ACHN (cell line): ENCODE measurements around the gene C2orf76.

Experiments used
- DNase-seq: peaks from one replicate; pipeline ENCODE4 v3.0.0-alpha.2; 2015
- in situ Hi-C: cut with HindIII; loops from 2 replicates; pipeline ENCODE4 v1.10.0; 2017; ENCODE audit warnings: low sequenced_read_pairs, low pct_ligation_motif_present, low pct_unique_long_range_greater_than_20kb

Gene C2orf76

DNA sequence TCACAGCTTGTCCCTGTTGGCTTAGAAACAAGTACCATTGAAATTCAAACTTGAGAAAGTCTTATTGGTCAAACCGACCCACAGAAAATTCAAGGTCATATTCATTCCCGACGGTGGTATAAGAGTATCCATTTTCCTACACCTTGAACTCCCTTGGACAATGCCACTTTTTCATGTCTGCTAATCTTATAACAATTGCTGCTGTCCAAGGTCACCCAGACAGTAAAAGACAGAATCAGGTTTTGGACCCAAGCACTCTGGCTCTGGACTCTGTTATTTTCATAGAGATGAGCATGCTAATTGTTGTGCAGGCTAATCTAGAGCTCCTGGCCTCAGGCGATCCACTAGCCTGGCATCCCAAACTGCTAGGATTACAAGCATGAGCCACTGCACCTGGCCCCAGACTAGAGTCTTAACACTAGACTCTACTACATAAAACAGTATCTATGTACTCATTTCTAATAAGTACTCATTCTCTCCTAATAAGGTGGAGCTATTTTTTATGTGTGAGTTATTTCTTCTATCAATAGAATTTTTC is 57.8 kb downstream of the C2orf76 start:
- DNase-seq, result no peak
- in situ Hi-C loops, result no loop called here

DNA sequence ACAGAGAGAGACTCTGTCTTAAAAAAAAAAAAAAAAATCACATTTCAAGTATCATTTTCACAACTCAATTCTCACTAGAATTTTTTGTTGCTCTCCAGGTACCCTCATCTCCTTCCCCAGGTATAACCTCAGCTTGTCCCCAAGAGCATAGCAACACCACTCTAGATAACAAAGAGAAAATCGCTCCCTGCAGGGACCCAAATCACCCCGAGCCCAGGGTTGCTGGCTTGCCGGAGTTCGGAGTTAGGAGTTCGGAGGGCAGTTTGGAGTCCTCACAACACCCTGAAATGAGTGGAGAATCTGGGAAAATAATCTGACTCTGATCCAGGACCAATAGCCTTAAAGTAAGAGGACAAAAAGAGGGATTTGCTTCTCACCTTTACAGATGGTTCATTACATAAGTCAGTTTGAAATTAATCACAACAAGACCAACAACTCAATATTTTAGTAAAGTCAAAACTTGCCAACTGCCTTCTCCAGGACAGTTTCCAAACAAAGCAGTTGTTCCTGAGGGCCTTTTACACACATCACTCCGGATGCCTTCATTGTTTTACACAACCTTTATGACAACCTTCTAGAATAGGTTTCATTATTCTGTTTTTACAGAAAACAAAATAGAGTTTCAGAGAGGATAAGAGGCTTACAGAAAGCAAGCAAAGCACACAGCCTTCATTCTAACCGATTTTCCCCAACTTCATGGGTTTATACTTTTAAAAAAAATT is 59.1 kb downstream of the C2orf76 start:
- in situ Hi-C loops, result no loop called here

DNA sequence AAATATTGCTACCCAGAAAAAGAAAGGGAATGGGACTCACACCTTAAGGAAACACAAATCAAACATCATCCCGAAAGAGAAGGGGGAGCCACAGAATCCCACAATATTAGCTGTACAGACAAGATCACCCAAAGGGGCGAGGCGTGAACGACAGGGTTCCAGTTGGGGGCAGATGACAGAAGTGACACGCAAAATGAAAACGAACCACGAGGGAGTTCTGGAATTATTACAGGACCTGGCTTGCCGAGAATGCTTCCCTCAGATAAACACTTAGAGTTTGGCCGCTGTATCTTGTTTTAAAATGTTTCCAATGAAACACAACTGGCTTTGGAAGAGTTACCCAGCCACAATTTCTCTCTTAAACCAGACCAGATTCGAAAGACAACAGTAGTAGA is 60.4 kb downstream of the C2orf76 start:
- no peak for DNase-seq
- in situ Hi-C loops, result no loop called here

More for the DNA sequence above, 59.1 kb downstream of the C2orf76 start:
- DNase-seq, result no peak

DNA sequence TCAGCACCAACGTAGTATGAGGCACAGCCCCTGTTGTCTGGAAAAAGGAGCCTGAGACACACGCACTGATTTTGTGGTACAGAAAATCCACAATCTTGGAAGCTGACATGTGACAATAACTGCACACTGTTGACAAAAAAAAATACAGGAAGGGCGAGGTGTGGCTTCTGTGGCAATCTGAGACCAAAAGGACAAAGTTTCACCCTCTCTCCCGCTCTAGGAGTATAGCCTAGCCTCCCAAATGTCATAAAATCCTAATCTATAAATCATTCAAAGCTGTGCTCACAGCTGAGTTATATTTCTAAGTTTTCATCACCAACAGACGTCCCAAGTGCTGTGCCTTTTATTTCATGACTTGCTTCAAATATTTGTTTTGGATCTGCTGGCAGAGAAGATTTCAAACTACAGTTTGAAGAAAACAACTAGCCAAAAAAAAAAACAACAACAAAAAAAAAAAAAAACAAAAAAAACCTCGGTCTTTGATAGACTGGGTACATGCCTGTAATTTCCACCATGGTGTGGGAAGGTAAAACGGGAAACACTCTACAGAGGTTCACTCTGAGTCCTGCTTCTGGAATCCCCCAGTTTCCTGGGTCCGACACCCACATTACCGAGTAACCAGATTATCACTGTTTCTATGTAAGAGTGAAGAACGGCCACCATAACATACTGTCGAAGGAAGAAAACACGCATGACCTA is 61.0 kb downstream of the C2orf76 start:
- in situ Hi-C loops, result no loop called here
- no peak for DNase-seq

GRCh38 chr2:119304847-119305246 is 61.8 kb downstream of the C2orf76 start:
- in situ Hi-C loops, result no loop called here

DNA sequence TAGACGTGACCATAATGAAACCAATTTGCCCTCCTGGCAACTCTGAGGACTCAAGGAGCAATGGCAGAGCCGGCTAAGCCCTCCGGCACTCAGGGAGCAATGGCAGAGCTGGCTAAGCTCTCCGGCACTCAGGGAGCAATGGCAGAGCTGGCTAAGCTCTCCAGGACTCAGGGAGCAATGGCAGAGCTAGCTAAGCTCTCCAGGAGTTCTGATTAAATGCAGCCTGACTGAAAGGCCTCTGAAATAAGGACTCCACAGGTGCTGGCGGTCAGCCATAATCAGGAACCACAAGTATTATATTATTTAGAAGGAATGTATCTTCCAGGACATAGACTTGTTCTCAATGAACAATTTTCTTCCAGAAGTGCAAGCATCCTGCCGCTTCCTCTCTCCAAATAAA is 65.2 kb downstream of the C2orf76 start:
- in situ Hi-C loops, result no loop called here
- DNase-seq, result no peak

More at GRCh38 chr2:119304847-119305246, 61.8 kb downstream of the C2orf76 start:
- DNase-seq, result no peak

GRCh38 chr2:119295688-119296375 is 70.8 kb downstream of the C2orf76 start:
- DNase-seq, result no peak
- in situ Hi-C loops, result no loop called here

GRCh38 chr2:119294671-119295070 is 72.0 kb downstream of the C2orf76 start:
- in situ Hi-C loops, result no loop called here

GRCh38 chr2:119293900-119294299 is 72.7 kb downstream of the C2orf76 start:
- in situ Hi-C loops, result no loop called here
- no peak for DNase-seq

More at GRCh38 chr2:119294671-119295070, 72.0 kb downstream of the C2orf76 start:
- no peak for DNase-seq

DNA sequence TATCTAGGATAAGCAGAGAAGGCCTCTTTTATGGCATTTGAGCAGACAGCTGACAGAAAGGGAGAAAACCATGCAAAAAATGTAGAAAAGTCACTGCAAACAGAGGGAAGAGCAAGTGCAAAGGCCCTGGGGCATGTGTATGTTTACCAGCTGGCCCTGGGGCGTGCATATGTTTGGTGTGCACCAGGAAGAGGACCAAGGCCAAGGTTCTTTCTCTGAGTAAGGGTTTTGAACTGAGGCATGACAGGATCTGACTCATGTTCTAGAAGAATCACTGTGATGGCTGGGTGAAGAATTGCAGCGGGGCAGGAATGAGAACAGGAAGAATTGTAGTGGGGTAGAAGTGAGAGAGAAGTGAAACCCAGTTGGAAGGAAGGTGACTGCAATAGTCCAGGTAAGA is 73.4 kb downstream of the C2orf76 start:
- in situ Hi-C loops, result no loop called here

DNA sequence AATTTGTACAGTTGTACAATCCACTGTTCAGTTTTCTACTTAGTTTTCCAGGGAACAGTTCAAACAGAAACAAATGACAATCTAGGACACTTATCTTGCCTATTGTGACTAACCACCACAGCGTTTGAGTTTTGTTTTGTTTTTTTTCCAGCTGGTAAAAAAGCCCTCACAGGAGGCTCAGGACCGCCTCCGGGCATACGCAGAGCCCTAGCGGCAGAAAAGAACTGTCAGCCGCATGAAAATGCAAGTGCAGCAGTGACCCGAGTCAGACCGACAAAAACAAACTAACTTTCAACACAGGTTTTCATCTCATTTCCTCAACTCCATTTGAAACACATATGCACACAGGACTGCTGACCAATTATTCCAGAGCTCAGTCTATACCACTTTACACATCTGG is 74.4 kb downstream of the C2orf76 start:
- in situ Hi-C loops, result no loop called here
- no peak for DNase-seq

More for the DNA sequence above, 73.4 kb downstream of the C2orf76 start:
- peak; percentile 7 for DNase-seq

- in situ Hi-C loops, result no loop called here
- no peak for DNase-seq
Measured at GRCh38 chr2:119291588-119292167, 75.0 kb downstream of the C2orf76 start.

DNA sequence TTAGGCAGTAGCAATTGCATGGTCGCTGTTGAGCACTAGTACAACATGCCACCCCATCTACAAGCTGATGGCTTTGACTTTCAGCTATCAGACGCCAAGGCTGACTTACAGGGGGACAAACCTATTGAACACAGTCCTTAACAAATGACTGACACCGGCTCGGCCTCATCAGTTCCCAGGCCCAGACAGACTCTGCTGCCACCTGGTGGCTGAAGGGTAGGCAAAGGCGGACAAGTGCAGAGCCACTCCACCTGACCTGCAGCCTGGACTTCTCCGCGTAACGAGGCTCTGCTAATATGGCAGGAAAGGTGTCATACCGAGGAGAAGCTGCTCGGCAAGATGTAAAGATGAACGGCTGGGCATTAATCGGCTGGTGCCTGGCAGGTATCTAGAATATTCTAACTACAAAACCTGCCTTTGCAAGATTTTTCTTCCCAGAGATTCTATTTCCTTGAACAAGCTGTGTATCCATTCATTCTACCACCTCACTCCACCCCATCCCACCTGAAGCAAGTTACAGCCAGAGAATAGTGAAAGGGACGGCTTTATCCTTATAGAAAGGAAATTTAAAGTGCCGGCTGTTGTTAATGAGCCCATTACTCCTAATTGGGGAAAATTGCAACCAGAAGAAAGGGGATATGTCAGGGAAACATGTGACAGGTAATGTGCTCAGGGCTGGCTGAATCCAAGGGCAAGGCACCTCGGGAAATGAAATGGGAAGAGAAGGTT is 75.6 kb downstream of the C2orf76 start:
- DNase-seq, result peak; percentile 66
- in situ Hi-C loops, result no loop called here

GRCh38 chr2:119289642-119290041 is 77.0 kb downstream of the C2orf76 start:
- DNase-seq, result no peak
- in situ Hi-C loops, result no loop called here

DNA sequence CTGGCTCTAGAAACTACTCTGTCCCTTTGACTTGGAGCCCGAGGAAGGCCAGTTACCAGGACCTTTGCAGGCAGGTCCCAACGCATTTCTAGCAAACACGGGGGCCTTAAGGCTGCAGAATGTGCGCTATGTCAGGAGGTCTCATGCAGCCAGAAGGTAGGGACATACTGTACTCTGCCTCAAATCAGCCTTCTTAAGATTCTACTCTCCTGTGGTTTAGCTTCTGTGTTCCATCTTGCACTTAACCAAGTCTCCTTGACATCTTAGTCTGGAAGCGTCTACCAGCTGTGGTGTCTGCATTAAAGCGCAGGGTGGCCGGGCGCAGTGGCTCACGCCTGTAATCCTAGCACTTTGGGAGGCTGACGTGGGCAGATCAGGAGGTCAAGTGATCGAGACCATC is 77.5 kb downstream of the C2orf76 start:
- in situ Hi-C loops, result no loop called here
- no peak for DNase-seq

DNA sequence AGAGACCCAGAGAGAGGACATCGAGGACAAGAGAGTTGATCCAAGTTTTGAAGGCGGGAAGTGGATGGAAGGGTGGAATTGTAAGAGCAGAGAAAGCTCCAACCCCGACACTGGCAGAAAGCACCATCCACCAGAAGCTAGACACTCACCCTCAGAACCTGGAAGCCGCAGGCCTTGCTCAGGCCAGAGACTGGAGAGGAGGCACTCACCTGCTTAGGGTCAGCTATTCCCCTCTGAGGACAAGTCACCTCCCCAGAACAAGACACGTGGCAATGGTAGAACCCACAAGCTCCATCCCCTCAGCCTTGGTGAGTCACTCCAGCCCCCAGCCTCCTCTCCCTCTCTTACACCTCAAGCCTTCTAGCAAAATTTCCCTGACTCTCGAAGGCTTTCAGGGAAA is 78.1 kb downstream of the C2orf76 start:
- no peak for DNase-seq
- in situ Hi-C loops, result no loop called here

GRCh38 chr2:119286661-119287060 is 80.0 kb downstream of the C2orf76 start:
- DNase-seq, result no peak
- in situ Hi-C loops, result no loop called here

GRCh38 chr2:119283873-119284331 is 82.7 kb downstream of the C2orf76 start:
- DNase-seq, result peak; percentile 77
- in situ Hi-C loops, result no loop called here
